A172 (cell line): Measurements from ENCODE around the gene MPZL1. TPM values are rescaled to one million over a fixed set of nuclear protein-coding genes. Genes with fewer than 3 reads are reported as not detected.
"Not testable (repeated sequence)": the region's sequence is repeated elsewhere in the genome, so short reads cannot be mapped to it uniquely, and the experiment has no call there.

Experiments
- DNase-seq: peaks from one replicate; pipeline ENCODE4 v3.0.0-alpha.2; 2015; ENCODE audit warnings: low spot score
- total RNA-seq: library from RNA; depleted of rRNA; stranded (reverse); fragments of >200 nt; shearing (Covaris generic); gene quantifications from 2 replicates; pipeline ENCODE4 v1.2.3, GENCODE V29; 2014; rRNA removed

Gene MPZL1
- total RNA-seq, 1 experiment from 2014 or later, result 126 TPM

GRCh38 chr1:167812972-167813371 lies 91.2 kb downstream of the MPZL1 start:
- no peak for DNase-seq

GRCh38 chr1:167815650-167816049 lies 93.9 kb downstream of the MPZL1 start:
- DNase-seq, result no peak

- DNase-seq, result peak; percentile 96
Observed at GRCh38 chr1:167819849-167820683, 98.3 kb downstream of the MPZL1 start.

- peak; percentile 60 for DNase-seq
Observed at GRCh38 chr1:167820684-167821355, 99.0 kb downstream of the MPZL1 start.

GRCh38 chr1:167821356-167821685 lies 99.5 kb downstream of the MPZL1 start:
- no peak for DNase-seq

GRCh38 chr1:167821969-167822685 lies 100.3 kb downstream of the MPZL1 start:
- DNase-seq, result peak; percentile 51

- DNase-seq, result no peak
Observed at GRCh38 chr1:167824163-167824794, 102.5 kb downstream of the MPZL1 start.

GRCh38 chr1:167825419-167826079 lies 103.8 kb downstream of the MPZL1 start:
- DNase-seq, result no peak

GRCh38 chr1:167826127-167826526 lies 104.3 kb downstream of the MPZL1 start:
- DNase-seq, result no peak

- DNase-seq, result no peak
Observed at GRCh38 chr1:167829868-167830267, 108.1 kb downstream of the MPZL1 start.

GRCh38 chr1:167830668-167831067 lies 108.9 kb downstream of the MPZL1 start:
- DNase-seq, result not testable (repeated sequence)

GRCh38 chr1:167832693-167833092 lies 110.9 kb downstream of the MPZL1 start:
- DNase-seq, result no peak

GRCh38 chr1:167833904-167834303 lies 112.1 kb downstream of the MPZL1 start:
- no peak for DNase-seq

GRCh38 chr1:167836197-167836596 lies 114.4 kb downstream of the MPZL1 start:
- DNase-seq, result no peak

GRCh38 chr1:167837326-167837725 lies 115.5 kb downstream of the MPZL1 start:
- DNase-seq, result no peak

- no peak for DNase-seq
Observed at GRCh38 chr1:167839009-167839408, 117.2 kb downstream of the MPZL1 start.

Other genes with a start within 250 kb of the MPZL1 start
- gene CD247, start 203.5 kb upstream of the MPZL1 start, total RNA-seq, result 0.26 TPM in 1 of 2 replicates, not detected in the other
- 90.0 and 93.8 TPM in 2 replicates for gene CREG1, start 168.2 kb upstream of the MPZL1 start, total RNA-seq
- gene RCSD1, start 91.8 kb upstream of the MPZL1 start, total RNA-seq, result 0.29 and 0.36 TPM in 2 replicates
- gene ADCY10, start 192.2 kb downstream of the MPZL1 start, total RNA-seq, result not detected in 2 replicates
- 79.9 and 84.1 TPM in 2 replicates for gene DCAF6, start 214.7 kb downstream of the MPZL1 start, total RNA-seq
- 112 and 161 TPM in 2 replicates for gene MPC2, start 215.1 kb downstream of the MPZL1 start, total RNA-seq